GM13977 (cell line): ENCODE data around the gene PTPRK.

ENCODE experiments used
- DNase-seq: peaks from one replicate; pipeline ENCODE4 v3.0.0; 2012; ENCODE audit warnings: low spot score
- CTCF ChIP-seq: IDR thresholded peaks from 2 replicates; pipeline ENCODE4 v1.5.1; 2012; ENCODE audit warnings: mild to moderate bottlenecking, control low read depth; ENCODE audit not compliant: insufficient read depth; ENCODE audit errors: extremely low read depth, missing control alignments
- in situ Hi-C: fragments of 300-500 bp; cut with MboI; formaldehyde crosslinking; loops from one replicate; pipeline ENCODE4 v1.12.0; 2022; ENCODE audit warnings: low sequenced_read_pairs, low pct_unique_long_range_greater_than_20kb, mixed read lengths, inconsistent platforms; ENCODE audit not compliant: unreplicated experiment

PTPRK gene

DNA sequence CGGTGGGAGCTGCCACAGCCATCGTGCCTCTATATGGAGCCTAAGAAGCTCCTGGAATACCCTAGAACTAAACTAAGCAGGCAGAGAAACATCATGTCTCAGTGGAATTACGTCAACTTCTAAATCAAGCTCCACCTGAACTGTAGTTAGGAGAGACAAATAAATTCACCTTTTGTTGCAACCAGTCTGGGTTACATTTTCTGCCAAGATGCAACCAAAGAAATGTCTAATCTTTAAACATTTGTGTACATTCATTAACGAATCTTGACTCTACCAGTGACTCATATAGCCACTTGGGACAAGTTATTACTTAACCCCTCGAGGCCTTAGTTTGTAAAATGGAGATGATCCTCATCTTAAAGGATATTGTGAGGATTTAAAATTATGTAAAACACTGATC lies 8.9 kb downstream of the PTPRK start:
- in situ Hi-C loops = no loop called here
- DNase-seq = no peak
- no peak for TF ChIP-seq CTCF

- DNase-seq = no peak
- TF ChIP-seq CTCF = no peak
- in situ Hi-C loops = no loop called here
Observed at GRCh38 chr6:128509709-128510108, 10.7 kb downstream of the PTPRK start.

- DNase-seq = no peak
Observed at GRCh38 chr6:128508588-128509296, 11.7 kb downstream of the PTPRK start.

DNA sequence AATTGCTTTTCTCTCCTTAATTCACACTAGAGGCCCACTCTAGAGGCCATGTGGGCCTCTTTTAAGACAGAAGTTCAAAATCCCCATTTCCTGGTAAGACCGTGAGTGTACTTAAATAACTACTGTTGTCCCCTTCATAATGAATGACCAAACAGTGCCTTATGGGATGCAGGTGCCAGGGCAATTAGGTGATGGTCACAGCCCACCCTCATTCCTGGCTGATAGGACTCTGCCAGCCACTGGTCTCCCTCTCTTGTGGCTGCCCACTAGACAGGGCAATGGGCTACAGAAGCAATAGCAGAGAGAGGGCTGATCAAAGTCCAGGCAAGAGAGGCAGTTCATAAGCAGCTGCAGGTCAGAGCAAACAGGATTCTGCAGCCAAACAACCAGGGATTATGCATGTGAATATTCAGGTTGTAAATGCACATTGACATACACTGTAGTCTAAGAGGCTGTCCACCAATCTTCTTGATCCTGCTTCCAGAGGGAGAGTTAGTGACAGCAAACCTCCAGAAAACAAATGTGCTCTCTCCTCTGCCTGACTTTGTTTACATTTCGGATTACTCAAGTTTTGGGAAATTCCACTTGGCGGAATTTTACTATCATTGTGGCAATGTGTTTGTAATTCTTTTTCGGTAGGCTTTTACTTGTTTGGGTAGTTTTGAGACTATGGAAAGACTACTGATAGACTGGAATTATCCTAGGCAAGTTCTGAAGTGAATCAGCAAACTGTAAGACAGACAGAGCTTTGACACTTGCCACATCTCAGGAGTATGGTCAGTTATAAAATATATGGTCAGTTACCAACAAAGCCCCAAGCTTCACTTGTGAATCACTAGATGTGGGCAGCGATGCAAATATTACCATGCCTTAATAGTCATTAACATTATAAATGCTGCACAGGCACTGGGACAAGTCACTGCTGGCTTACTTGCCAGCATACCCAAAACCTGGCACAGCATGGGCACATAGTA lies 12.8 kb downstream of the PTPRK start:
- in situ Hi-C loops = no loop called here
- TF ChIP-seq CTCF = no peak
- DNase-seq = no peak

More at GRCh38 chr6:128508588-128509296, 11.7 kb downstream of the PTPRK start:
- TF ChIP-seq CTCF = no peak
- in situ Hi-C loops = no loop called here

- in situ Hi-C loops = no loop called here
- no peak for TF ChIP-seq CTCF
- DNase-seq = no peak
Observed at GRCh38 chr6:128505603-128506002, 14.8 kb downstream of the PTPRK start.

- no peak for DNase-seq
- in situ Hi-C loops = no loop called here
- no peak for TF ChIP-seq CTCF
Observed at GRCh38 chr6:128504003-128504654, 16.3 kb downstream of the PTPRK start.
